ENCODE data around the gene BLID. TPM values are rescaled to one million over a fixed set of nuclear protein-coding genes. Genes with fewer than 3 reads are reported as not detected.

The BLID gene
- total and polyA plus RNA-seq, 2 of the 4 experiments (the other 2 are of a cell fraction) = 0.24 to 30.8 TPM

GRCh38 chr11:122128146-122128545, 12.1 kb upstream of the BLID start:
- no peak overlapping the region for H3K9ac ChIP-seq (ENCODE audit: low read depth, low read length)
- intact Hi-C loops (cut with micrococcal nuclease) (no loop called here), in situ Hi-C loops (cut with MboI; ENCODE audit: low sequenced_read_pairs) (no loop called here), dilution Hi-C loops (cut with HindIII; ENCODE audit: low sequenced_read_pairs, unreplicated experiment) (no loop called here)
- H3K9me1 ChIP-seq (ENCODE audit: insufficient read depth, low read length) = peaks cover 4% of the 10 kb centered on the region; the same call in 1 of the 2 replicates
- WGBS, 2 experiments (ENCODE audit: extremely low coverage in 2 of 2, insufficient read length in 1 of 2) = 89% methylated on average over 3 of the region's 5 CpGs; no CpG with 5 or more reads in 1 of the 2 experiments
- no peak overlapping the region for H3K4me2 ChIP-seq (ENCODE audit: low read depth, low read length)
- no peak overlapping the region for H3K4ac ChIP-seq (ENCODE audit: low read depth, low read length)
- no peak overlapping the region for H2AFZ ChIP-seq (replicated peaks; ENCODE audit: low read length, poor library complexity)
- no peak overlapping the region for H3K4me3 ChIP-seq (ENCODE audit: insufficient read depth, low read depth, low read length)
- no peak overlapping the region for H3K14ac ChIP-seq (replicated peaks; ENCODE audit: low read depth, low read length)
- ChIA-PET CTCF (interaction anchor here (0.9 kb wide), 1 partner anchor 74 kb away, joined by 3 read pairs; no protein-coding TSS in a partner anchor), POLR2A (ENCODE audit: unreplicated experiment) (interaction anchor here (0.6 kb wide), 1 partner anchor 20 kb away, joined by 3 read pairs; no protein-coding TSS in a partner anchor)
- H4K91ac ChIP-seq (ENCODE audit: insufficient read depth, low read depth, low read length) = no peak overlapping the region
- no peak overlapping the region for H2BK15ac ChIP-seq (ENCODE audit: low read depth, low read length)
- H3K18ac ChIP-seq (ENCODE audit: low read depth, low read length) = no peak overlapping the region
- no peak overlapping the region for H3K23ac ChIP-seq (ENCODE audit: low read depth, low read length)
- peak overlapping the region in 1 of 2 experiments; percentile 39; a peak in 2 of 4 replicates for H4K8ac ChIP-seq (ENCODE audit: low read depth in 2 of 2, low read length in 2 of 2)
- peak overlapping the region; percentile 22 for H2BK5ac ChIP-seq (ENCODE audit: low read depth, low read length, poor library complexity, severe bottlenecking)
- TF ChIP-seq MAZ (IDR thresholded peaks at IDR 0.05; ENCODE audit: borderline replicate concordance, low read depth, low read length) = no peak
- TF ChIP-seq ELK1 (IDR thresholded peaks at IDR 0.05; ENCODE audit: borderline replicate concordance, low read depth, low read length) = no peak
- TF ChIP-seq RAD21 (IDR thresholded peaks at IDR 0.05; ENCODE audit: low read length) = no peak
- TF ChIP-seq USF2 (IDR thresholded peaks at IDR 0.05; ENCODE audit: low read depth, low read length) = no peak
- TF ChIP-seq RCOR1 (IDR thresholded peaks at IDR 0.05; ENCODE audit: insufficient replicate concordance, low read length) = no peak
- TF ChIP-seq CHD1 (IDR thresholded peaks at IDR 0.05; ENCODE audit: low read depth, low read length) = no peak
- TF ChIP-seq MXI1 (IDR thresholded peaks at IDR 0.05; ENCODE audit: borderline replicate concordance, low read depth, low read length) = no peak
- no peak for TF ChIP-seq MAFK (IDR thresholded peaks at IDR 0.05; ENCODE audit: low read depth, low read length)
- TF ChIP-seq SMC3 (IDR thresholded peaks at IDR 0.05; ENCODE audit: low read depth, low read length) = no peak
- no peak for TF ChIP-seq BHLHE40 (IDR thresholded peaks at IDR 0.05; ENCODE audit: low read depth, low read length)
- TF ChIP-seq RFX5 (IDR thresholded peaks at IDR 0.05; ENCODE audit: low read depth, low read length) = no peak
- TF ChIP-seq CEBPB (IDR thresholded peaks at IDR 0.05; ENCODE audit: low read depth, low read length) = no peak
- no peak for TF ChIP-seq POLR2A (IDR thresholded peaks at IDR 0.05; ENCODE audit: low read depth, low read length)
- TF ChIP-seq CTCF (conservative IDR thresholded peaks at IDR 0.05; ENCODE audit: low read depth, low read length) = no peak
- TF ChIP-seq NFE2L2 (IDR thresholded peaks at IDR 0.05; ENCODE audit: low read depth, low read length) = no peak
- no peak for TF ChIP-seq FOS (IDR thresholded peaks at IDR 0.05; ENCODE audit: low read depth, low read length)
- DNase-seq = no peak
- no peaks in the 10 kb centered on the region for H3K9me3 ChIP-seq (ENCODE audit: control insufficient read depth, insufficient read depth, low read length)
- BruUV-seq (replicated peaks) = no TSS peak
- peaks cover 12 to 69% of the 10 kb centered on the region in 2 experiments; a peak in 3 of 4 replicates for H3K79me1 ChIP-seq (ENCODE audit: low read depth in 1 of 2, low read length in 2 of 2)
- ATAC-seq (ENCODE audit: low read depth) = no peak
- peaks cover 20% of the 10 kb centered on the region for H3K36me3 ChIP-seq (ENCODE audit: control insufficient read depth, insufficient read depth, low read length)
- H3K56ac ChIP-seq (ENCODE audit: extremely low read depth, insufficient read depth, low read length) = no peak overlapping the region
- H4K20me1 ChIP-seq (ENCODE audit: insufficient read depth, low read length) = peaks cover 72% of the 10 kb centered on the region; the same call in 1 of the 2 replicates
- H4K5ac ChIP-seq (ENCODE audit: low read depth, low read length) = peak overlapping the region; percentile 72
- H2BK120ac ChIP-seq (ENCODE audit: low read depth, low read length) = no peak overlapping the region
- no peak overlapping the region for H2AK9ac ChIP-seq (replicated peaks; ENCODE audit: low read depth, low read length, poor library complexity)
- no peak overlapping the region for H2BK20ac ChIP-seq (ENCODE audit: low read depth, low read length)
- H3K27me3 ChIP-seq (ENCODE audit: control insufficient read depth, insufficient read depth, low read length) = no peaks in the 10 kb centered on the region
- peak overlapping the region; percentile 48; the same call in 1 of the 2 replicates for H3K27ac ChIP-seq (ENCODE audit: insufficient read depth, low read length)
- H2AK5ac ChIP-seq (ENCODE audit: low read depth, low read length) = no peak overlapping the region
- H3K4me1 ChIP-seq (ENCODE audit: control insufficient read depth, insufficient read depth, low read length) = peaks cover 15% of the 10 kb centered on the region
